Kidney (tissue), 14 donors: ENCODE results near the gene DTNBP1. TPM values are rescaled to one million over a fixed set of nuclear protein-coding genes. Genes with fewer than 3 reads are reported as not detected.

ENCODE experiments used
- DNase-seq, 5 donors: peaks; one replicate each; pipeline ENCODE4 v3.0.0-alpha.2; 2013 to 2020
- FAIRE-seq: peaks from 2 replicates; lab custom pipeline; 2012; peaks lifted over from hg19 to GRCh38; lab: Jason Lieb, UNC
- H3K27ac ChIP-seq, 2 donors: one replicate each; pipeline ENCODE4 v1.7.0; 2013; ENCODE audit warnings: low read depth in 2 of 2, low read length in 2 of 2, inconsistent platforms in 1 of 2
- H3K27me3 ChIP-seq: one replicate; pipeline ENCODE4 v1.7.1; 2013; ENCODE audit warnings: low read length, inconsistent platforms; ENCODE audit not compliant: control insufficient read depth, insufficient read depth
- H3K36me3 ChIP-seq, 3 donors: one replicate each; pipeline versions ENCODE4 v1.7.0 to v1.7.1; 2013; ENCODE audit warnings: low read length in 3 of 3, control low read depth in 1 of 3, inconsistent platforms in 1 of 3; ENCODE audit not compliant: insufficient read depth in 3 of 3, control insufficient read depth in 2 of 3
- H3K4me1 ChIP-seq, 3 donors: one replicate each; pipeline versions ENCODE4 v1.7.0 to v1.7.1; 2013; ENCODE audit warnings: low read length in 3 of 3, inconsistent platforms in 1 of 3, low read depth in 1 of 3; ENCODE audit not compliant: control insufficient read depth in 2 of 3, insufficient read depth in 2 of 3
- H3K4me3 ChIP-seq, 3 donors: one replicate each; pipeline versions ENCODE4 v1.7.0 to v1.8.1; 2013; ENCODE audit warnings: low read length in 3 of 3, control low read depth in 1 of 3, inconsistent platforms in 1 of 3
- H3K9ac ChIP-seq, 3 donors: one replicate each; pipeline versions ENCODE4 v1.7.0 to v1.7.1; 2013; ENCODE audit warnings: low read length in 3 of 3, control low read depth in 1 of 3, inconsistent platforms in 1 of 3
- H3K9me3 ChIP-seq, 3 donors: one replicate each; pipeline versions ENCODE4 v1.7.0 to v1.7.1; 2013; ENCODE audit warnings: low read length in 3 of 3, control low read depth in 1 of 3, inconsistent platforms in 1 of 3; ENCODE audit not compliant: control insufficient read depth in 2 of 3, insufficient read depth in 1 of 3
- CTCF ChIP-seq: IDR thresholded peaks from 3 replicates; pipeline ENCODE4 v1.5.1; 2012; ENCODE audit warnings: mild to moderate bottlenecking, moderate library complexity, borderline replicate concordance; ENCODE audit not compliant: insufficient read depth; ENCODE audit errors: extremely low read depth
- intact Hi-C: fragments of 100-400 bp; cut with DNase I; formaldehyde crosslinking; loops from one replicate; pipeline ENCODE4 v1.11.1; 2022
- polyA plus RNA-seq: library from polyadenylated mRNA; stranded (reverse); fragments of 350-450 nt; fragmentation: Illumina TruSeq; extraction: RNeasy Lipid Tissue Mini Kit (QIAGEN cat#74804); gene quantifications from one replicate; pipeline ENCODE4 v1.2.3, GENCODE V29; 2014; ENCODE audit warnings: low read depth, low replicate concordance; ENCODE audit not compliant: insufficient read depth
- total RNA-seq: library from RNA; stranded (reverse); fragmentation: NEBNext Ultra II Directional; extraction: Animal tissue kit (Norgen Biotek cat#: 25700); gene quantifications from one replicate; pipeline ENCODE4 v1.2.1, GENCODE V29; 2021
- donor health status: control.
- donor health status: control.
- donor health status: control.
- donor health status: control.
- donor health status: control.
- donor health status: DM: yes; HTN: yes; CAD: no.
- donor health status: Normal renal cell carcinoma (clear cell type).

Gene DTNBP1
- total and polyA plus RNA-seq, 2 donors from 2014 or later = 25.2 to 36.2 TPM

GRCh38 chr6:15593798-15594197 lies 69.0 kb downstream of the DTNBP1 start:
- Histone ChIP-seq H3K9ac (no peak overlapping the region), H3K36me3 (no peaks in the 10 kb centered on the region), H3K4me1 (no peaks in the 10 kb centered on the region), H3K9me3 (no peaks in the 10 kb centered on the region), H3K27ac (no peak overlapping the region), H3K4me3 (no peak overlapping the region), H3K27me3 (no peaks in the 10 kb centered on the region)
- no peak for TF ChIP-seq CTCF
- no peak for FAIRE-seq
- intact Hi-C loops = no loop called here
- no peak for DNase-seq

- TF ChIP-seq CTCF = no peak
- no peak for FAIRE-seq
- Histone ChIP-seq H3K9me3 (no peaks in the 10 kb centered on the region), H3K36me3 (no peaks in the 10 kb centered on the region), H3K9ac (no peak overlapping the region), H3K4me1 (no peaks in the 10 kb centered on the region), H3K4me3 (no peak overlapping the region), H3K27ac (peak overlapping the region; percentile 3 to 5), H3K27me3 (no peaks in the 10 kb centered on the region)
- intact Hi-C loops = no loop called here
- DNase-seq = no peak
These were observed 70.2 kb downstream of the DTNBP1 start for GRCh38 chr6:15592610-15593009.

GRCh38 chr6:15588971-15589634 lies 73.7 kb downstream of the DTNBP1 start:
- Histone ChIP-seq H3K9me3 (no peaks in the 10 kb centered on the region), H3K4me3 (no peak overlapping the region), H3K4me1 (no peaks in the 10 kb centered on the region), H3K27me3 (no peaks in the 10 kb centered on the region), H3K27ac (no peak overlapping the region), H3K9ac (no peak overlapping the region), H3K36me3 (no peaks in the 10 kb centered on the region)
- intact Hi-C loops = no loop called here
- FAIRE-seq (no peak), DNase-seq (no peak)
- TF ChIP-seq CTCF = no peak

- Histone ChIP-seq H3K4me3 (no peak overlapping the region), H3K4me1 (no peaks in the 10 kb centered on the region), H3K9me3 (no peaks in the 10 kb centered on the region), H3K27me3 (no peaks in the 10 kb centered on the region), H3K27ac (no peak overlapping the region), H3K9ac (no peak overlapping the region), H3K36me3 (no peaks in the 10 kb centered on the region)
- intact Hi-C loops = no loop called here
- DNase-seq (no peak), FAIRE-seq (no peak)
- TF ChIP-seq CTCF = no peak
These were observed 76.3 kb downstream of the DTNBP1 start for GRCh38 chr6:15586503-15586902.
